GDM1 (cell line): Measurements from ENCODE around the gene CD164.
"Not testable (repeated sequence)": the region's sequence is repeated elsewhere in the genome, so short reads cannot be mapped to it uniquely, and the experiment has no call there.

Experiments used
- DNase-seq: peaks from one replicate; lab custom pipeline; 2025; lab: John Stamatoyannopoulos, UW

Gene CD164

GRCh38 chr6:109342911-109343310 lies 39.4 kb downstream of the CD164 start:
- no peak for DNase-seq

GRCh38 chr6:109342506-109342905 lies 39.8 kb downstream of the CD164 start:
- DNase-seq, result peak; percentile 62

- DNase-seq, result no peak
Measured at GRCh38 chr6:109340811-109341210, 41.5 kb downstream of the CD164 start.

GRCh38 chr6:109339906-109340678 lies 42.2 kb downstream of the CD164 start:
- no peak for DNase-seq

GRCh38 chr6:109336221-109336961 lies 45.9 kb downstream of the CD164 start:
- DNase-seq, result no peak

- not testable (repeated sequence) for DNase-seq
Measured at GRCh38 chr6:109333870-109334269, 48.4 kb downstream of the CD164 start.

- DNase-seq, result no peak
Measured at GRCh38 chr6:109332748-109333147, 49.5 kb downstream of the CD164 start.

- DNase-seq, result no peak
Measured at GRCh38 chr6:109331081-109331480, 51.2 kb downstream of the CD164 start.

GRCh38 chr6:109330263-109330662 lies 52.0 kb downstream of the CD164 start:
- DNase-seq, result no peak

- DNase-seq, result no peak
Measured at GRCh38 chr6:109328629-109329028, 53.6 kb downstream of the CD164 start.

- DNase-seq, result no peak
Measured at GRCh38 chr6:109327959-109328358, 54.3 kb downstream of the CD164 start.

GRCh38 chr6:109327491-109327890 lies 54.8 kb downstream of the CD164 start:
- no peak for DNase-seq

GRCh38 chr6:109326351-109326750 lies 55.9 kb downstream of the CD164 start:
- DNase-seq, result no peak

- no peak for DNase-seq
Measured at GRCh38 chr6:109325400-109325801, 56.9 kb downstream of the CD164 start.

- DNase-seq, result no peak
Measured at GRCh38 chr6:109323241-109323640, 59.0 kb downstream of the CD164 start.

- DNase-seq, result peak; percentile 86
Measured at GRCh38 chr6:109322825-109323224, 59.4 kb downstream of the CD164 start.

- no peak for DNase-seq
Measured at GRCh38 chr6:109321752-109322151, 60.5 kb downstream of the CD164 start.

GRCh38 chr6:109320072-109320471 lies 62.2 kb downstream of the CD164 start:
- no peak for DNase-seq

GRCh38 chr6:109318328-109318876 lies 63.9 kb downstream of the CD164 start:
- peak; percentile 50 for DNase-seq

- DNase-seq, result no peak
Measured at GRCh38 chr6:109316909-109317308, 65.4 kb downstream of the CD164 start.
